Measurements from ENCODE around the gene FAM161A.
A peak's percentile ranks its signal among the peaks of the same experiment; 100 is the strongest.
"Not testable (repeated sequence)": the region's sequence is repeated elsewhere in the genome, so short reads cannot be mapped to it uniquely, and the experiment has no call there.

Gene FAM161A

GRCh38 chr2:61807036-61807757 lies 46.7 kb downstream of the FAM161A start:
- TF ChIP-seq CTCF (IDR thresholded peaks at IDR 0.05; ENCODE audit: low read depth, low read length), result no peak
- no peak overlapping the region for H3K4me3 ChIP-seq (ENCODE audit: low read depth, low read length)

GRCh38 chr2:61802548-61802947 lies 51.3 kb downstream of the FAM161A start:
- no peak for TF ChIP-seq CTCF (IDR thresholded peaks at IDR 0.05; ENCODE audit: low read depth, low read length)
- H3K4me3 ChIP-seq (ENCODE audit: low read depth, low read length), result no peak overlapping the region

GRCh38 chr2:61799099-61799498 lies 54.8 kb downstream of the FAM161A start:
- no peak overlapping the region for H3K4me3 ChIP-seq (ENCODE audit: low read depth, low read length)
- no peak for TF ChIP-seq CTCF (IDR thresholded peaks at IDR 0.05; ENCODE audit: low read depth, low read length)

GRCh38 chr2:61797446-61797845 lies 56.4 kb downstream of the FAM161A start:
- H3K4me3 ChIP-seq (ENCODE audit: low read depth, low read length), result not testable (repeated sequence)

- TF ChIP-seq CTCF (IDR thresholded peaks at IDR 0.05; ENCODE audit: low read depth, low read length), result no peak
- H3K4me3 ChIP-seq (ENCODE audit: low read depth, low read length), result no peak overlapping the region
Measured at GRCh38 chr2:61795408-61795807, 58.5 kb downstream of the FAM161A start.

GRCh38 chr2:61793389-61793836 lies 60.4 kb downstream of the FAM161A start:
- TF ChIP-seq CTCF (IDR thresholded peaks at IDR 0.05; ENCODE audit: low read depth, low read length), result peak; percentile 39
- H3K4me3 ChIP-seq (ENCODE audit: low read depth, low read length), result no peak overlapping the region

GRCh38 chr2:61792355-61792890 lies 61.4 kb downstream of the FAM161A start:
- TF ChIP-seq CTCF (IDR thresholded peaks at IDR 0.05; ENCODE audit: low read depth, low read length), result no peak
- no peak overlapping the region for H3K4me3 ChIP-seq (ENCODE audit: low read depth, low read length)

Measured in WI38 (cell line).